Body of pancreas (tissue), 4 donors: ENCODE data around the gene LPIN3.

Source experiments
- CTCF ChIP-seq, 7 experiments: fragments of 450-650 bp in 4 of 7; fragments of 200-600 bp in 3 of 7; sonication (generic) in 3 of 7; IDR thresholded peaks; one replicate each; pipeline ENCODE4 v1.5.1; 2016 to 2019; ENCODE audit warnings: antibody characterized with exemption in 7 of 7
- POLR2A ChIP-seq, 3 donors: fragments of 450-650 bp; IDR thresholded peaks; one replicate each; pipeline ENCODE4 v1.6.1; 2016; ENCODE audit warnings: antibody characterized with exemption in 3 of 3, mild to moderate bottlenecking in 2 of 3

- TF ChIP-seq CTCF (IDR thresholded peaks at IDR 0.05) (no peak), POLR2A (IDR thresholded peaks at IDR 0.05) (no peak)
Measured at GRCh38 chr20:41334443-41335421, 5.9 kb upstream of the LPIN3 start.
